Fibroblast of gingiva (primary cell): ENCODE measurements around the gene PCDHGB5.
"Not testable (repeated sequence)": the region's sequence is repeated elsewhere in the genome, so short reads cannot be mapped to it uniquely, and the experiment has no call there.

ENCODE experiments used
- DNase-seq: peaks from one replicate; pipeline ENCODE4 v3.0.0-alpha.2; 2011; ENCODE audit warnings: low read depth

The PCDHGB5 gene

DNA sequence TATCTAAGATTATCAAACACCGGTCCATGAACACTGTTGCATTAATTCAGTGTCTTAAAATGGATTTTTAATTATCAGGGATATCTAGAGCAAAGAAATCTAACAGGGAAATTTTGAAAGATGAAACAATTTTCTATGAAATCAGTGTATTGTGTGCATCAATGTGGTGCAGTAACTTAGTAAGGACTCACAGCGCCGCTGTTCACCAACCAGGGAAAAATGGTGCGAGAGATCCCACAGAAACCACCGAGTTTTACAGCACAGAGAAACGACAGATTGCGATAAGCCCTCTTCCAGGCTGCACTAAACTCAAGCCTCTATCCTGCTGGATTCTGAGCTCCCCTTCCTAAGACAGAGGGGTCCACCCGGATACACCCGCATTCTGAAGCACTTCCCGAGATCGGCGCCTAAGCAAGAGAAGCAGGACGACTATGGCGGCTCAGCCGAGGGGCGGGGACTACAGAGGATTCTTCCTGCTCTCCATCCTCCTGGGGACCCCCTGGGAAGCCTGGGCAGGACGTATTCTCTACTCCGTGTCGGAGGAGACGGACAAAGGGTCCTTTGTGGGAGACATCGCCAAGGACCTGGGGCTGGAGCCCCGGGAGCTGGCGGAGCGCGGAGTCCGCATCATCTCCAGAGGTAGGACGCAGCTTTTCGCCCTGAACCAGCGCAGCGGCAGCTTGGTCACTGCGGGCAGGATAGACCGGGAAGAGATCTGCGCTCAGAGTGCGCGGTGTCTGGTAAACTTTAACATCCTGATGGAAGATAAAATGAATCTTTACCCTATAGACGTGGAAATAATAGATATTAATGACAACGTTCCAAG, 15.1 kb upstream of the PCDHGB5 start, which contains the start of gene PCDHGA7:
TSS of gene PCDHGA7 (plus strand) at position 274 of the 826 bp plus-strand sequence. CDS start at position 432, 158 bp downstream.
- DNase-seq, result peak; percentile 17

DNA sequence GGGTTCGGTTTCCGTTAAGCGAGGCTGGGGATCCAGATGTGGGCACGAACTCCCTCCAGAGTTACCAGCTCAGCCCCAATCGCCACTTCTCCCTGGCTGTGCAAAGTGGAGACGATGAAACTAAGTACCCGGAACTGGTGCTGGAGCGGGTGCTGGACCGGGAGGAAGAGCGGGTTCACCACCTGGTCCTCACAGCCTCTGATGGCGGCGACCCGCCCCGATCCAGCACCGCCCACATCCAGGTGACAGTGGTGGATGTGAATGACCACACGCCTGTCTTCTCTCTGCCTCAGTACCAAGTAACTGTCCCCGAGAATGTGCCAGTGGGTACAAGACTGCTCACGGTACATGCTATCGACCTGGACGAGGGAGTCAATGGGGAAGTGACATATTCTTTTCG, 14.4 kb upstream of the PCDHGB5 start:
- DNase-seq, result no peak

DNA sequence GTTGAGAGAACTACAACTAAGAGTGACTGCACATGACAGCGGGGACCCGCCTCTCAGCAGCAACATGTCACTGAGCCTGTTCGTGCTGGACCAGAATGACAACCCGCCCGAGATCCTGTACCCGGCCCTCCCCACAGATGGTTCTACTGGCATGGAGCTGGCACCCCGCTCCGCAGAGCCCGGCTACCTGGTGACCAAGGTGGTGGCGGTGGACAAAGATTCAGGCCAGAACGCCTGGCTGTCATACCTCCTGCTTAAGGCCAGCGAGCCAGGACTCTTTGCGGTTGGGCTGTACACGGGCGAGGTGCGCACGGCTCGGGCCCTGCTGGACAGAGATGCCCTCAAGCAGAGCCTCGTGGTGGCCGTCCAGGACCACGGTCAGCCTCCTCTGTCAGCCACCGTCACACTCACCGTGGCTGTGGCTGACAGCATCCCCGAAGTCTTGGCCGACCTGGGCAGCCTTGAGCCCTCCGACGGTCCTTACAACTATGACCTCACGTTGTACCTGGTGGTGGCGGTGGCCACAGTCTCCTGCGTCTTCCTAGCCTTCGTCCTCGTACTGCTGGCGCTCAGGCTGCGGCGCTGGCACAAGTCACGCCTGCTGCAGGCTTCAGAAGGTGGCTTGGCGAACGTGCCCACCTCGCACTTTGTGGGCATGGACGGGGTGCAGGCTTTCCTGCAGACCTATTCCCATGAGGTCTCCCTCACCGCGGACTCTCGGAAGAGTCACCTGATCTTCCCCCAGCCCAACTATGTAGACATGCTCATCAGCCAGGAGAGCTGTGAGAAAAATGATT, 13.1 kb upstream of the PCDHGB5 start:
- DNase-seq, result no peak

DNA sequence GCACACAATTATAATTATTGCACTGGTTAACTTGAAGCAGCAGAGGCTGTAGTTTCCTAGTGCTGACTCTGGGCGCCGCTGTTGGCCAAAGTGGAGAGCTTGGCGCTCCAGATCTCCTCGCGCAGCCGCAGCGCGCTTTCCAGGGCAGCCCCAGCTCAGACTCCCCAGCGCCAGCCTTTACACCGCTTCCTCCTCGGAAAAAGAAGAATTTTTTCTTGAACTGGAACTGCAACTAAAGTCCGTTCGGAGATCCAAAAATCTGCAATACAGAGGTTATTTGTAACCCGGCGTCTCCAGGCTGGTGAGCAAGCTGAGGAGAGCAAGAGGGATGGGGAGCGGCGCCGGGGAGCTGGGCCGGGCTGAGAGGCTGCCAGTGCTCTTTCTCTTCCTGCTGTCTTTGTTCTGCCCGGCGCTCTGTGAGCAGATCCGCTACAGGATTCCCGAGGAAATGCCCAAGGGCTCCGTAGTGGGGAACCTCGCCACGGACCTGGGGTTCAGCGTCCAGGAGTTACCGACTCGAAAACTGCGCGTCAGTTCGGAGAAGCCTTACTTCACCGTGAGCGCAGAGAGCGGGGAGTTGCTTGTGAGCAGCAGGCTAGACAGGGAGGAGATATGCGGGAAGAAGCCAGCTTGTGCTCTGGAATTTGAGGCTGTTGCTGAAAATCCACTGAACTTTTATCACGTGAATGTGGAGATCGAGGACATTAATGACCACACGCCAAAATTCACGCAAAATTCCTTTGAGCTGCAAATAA, 10.0 kb upstream of the PCDHGB5 start, which contains the start of gene PCDHGB4:
TSS of gene PCDHGB4 (plus strand) at position 142 of the 755 bp plus-strand sequence. CDS start at position 329, 187 bp downstream.
- peak; percentile 13 for DNase-seq

DNA sequence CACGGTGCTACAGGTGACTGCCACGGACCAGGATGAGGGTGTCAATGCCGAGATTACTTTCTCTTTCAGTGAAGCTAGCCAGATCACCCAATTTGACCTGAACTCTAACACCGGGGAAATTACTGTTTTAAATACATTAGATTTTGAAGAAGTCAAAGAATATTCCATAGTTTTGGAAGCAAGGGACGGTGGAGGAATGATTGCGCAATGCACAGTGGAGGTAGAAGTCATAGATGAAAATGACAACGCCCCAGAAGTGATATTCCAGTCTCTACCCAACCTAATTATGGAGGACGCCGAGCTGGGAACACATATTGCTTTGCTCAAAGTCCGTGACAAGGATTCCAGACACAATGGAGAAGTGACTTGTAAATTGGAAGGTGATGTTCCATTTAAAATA, 9.1 kb upstream of the PCDHGB5 start:
- DNase-seq, result no peak

DNA sequence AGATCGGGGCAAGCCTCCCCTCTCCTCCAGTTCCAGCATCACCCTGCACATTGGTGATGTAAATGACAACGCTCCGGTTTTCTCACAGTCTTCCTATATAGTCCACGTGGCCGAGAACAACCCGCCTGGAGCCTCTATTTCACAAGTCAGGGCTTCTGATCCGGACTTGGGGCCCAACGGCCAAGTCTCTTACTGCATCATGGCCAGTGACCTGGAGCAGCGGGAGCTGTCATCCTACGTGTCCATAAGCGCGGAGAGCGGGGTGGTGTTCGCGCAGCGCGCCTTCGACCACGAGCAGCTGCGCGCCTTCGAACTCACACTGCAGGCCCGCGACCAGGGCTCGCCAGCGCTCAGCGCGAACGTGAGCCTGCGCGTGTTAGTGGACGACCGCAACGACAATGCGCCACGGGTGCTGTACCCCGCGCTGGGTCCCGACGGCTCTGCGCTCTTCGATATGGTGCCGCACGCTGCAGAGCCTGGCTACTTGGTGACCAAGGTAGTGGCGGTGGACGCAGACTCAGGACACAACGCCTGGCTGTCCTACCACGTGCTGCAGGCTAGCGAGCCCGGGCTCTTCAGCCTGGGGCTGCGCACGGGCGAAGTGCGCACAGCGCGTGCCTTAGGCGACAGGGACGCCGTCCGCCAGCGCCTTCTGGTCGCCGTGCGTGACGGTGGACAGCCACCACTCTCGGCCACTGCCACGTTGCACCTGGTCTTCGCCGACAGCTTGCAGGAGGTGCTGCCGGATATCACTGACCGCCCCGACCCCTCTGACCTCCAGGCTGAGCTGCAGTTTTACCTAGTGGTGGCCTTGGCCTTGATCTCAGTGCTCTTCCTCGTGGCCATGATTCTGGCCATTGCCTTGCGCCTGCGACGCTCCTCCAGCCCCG, 8.3 kb upstream of the PCDHGB5 start:
- DNase-seq, result no peak

DNA sequence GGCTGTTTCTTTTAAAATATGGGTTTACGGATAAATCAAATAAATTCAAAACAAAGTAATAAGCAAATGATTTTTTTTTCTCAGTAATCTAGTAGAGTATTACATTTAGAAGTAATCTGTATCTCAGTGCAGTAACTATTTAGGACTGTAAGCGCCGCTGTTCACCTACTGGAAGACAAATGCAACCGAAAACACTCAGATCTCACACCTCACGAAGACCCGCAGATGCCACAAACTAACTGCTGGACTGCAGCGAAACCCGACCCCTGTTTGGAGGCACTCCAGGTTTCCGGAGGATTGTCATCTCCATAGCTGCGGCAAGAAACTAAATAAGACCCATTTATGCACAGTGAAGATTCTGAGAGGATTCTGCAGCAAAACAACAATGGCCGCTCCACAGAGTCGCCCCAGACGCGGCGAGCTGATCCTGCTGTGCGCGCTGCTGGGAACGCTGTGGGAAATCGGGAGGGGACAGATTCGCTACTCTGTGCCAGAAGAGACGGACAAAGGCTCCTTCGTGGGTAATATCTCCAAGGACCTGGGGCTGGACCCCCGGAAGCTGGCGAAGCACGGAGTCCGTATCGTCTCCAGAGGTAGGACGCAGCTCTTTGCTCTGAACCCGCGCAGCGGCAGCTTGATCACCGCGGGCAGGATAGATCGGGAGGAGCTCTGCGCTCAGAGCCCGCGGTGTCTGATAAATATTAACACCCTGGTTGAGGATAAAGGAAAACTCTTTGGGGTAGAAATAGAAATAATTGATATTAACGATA, 5.1 kb upstream of the PCDHGB5 start, which contains the start of gene PCDHGA8:
TSS of gene PCDHGA8 (plus strand) at position 205 of the 770 bp plus-strand sequence. CDS start at position 386, 181 bp downstream.
- no peak for DNase-seq

DNA sequence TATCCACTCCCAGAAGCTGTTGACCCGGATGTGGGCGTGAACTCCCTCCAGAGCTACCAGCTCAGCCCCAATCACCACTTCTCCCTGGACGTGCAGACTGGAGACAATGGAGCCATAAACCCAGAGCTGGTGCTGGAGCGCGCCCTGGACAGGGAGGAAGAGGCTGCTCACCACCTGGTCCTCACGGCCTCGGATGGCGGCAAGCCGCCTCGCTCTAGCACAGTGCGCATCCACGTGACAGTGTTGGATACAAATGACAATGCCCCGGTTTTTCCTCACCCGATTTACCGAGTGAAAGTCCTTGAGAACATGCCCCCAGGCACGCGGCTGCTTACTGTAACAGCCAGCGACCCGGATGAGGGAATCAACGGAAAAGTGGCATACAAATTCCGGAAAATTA, 4.5 kb upstream of the PCDHGB5 start:
- DNase-seq, result no peak

DNA sequence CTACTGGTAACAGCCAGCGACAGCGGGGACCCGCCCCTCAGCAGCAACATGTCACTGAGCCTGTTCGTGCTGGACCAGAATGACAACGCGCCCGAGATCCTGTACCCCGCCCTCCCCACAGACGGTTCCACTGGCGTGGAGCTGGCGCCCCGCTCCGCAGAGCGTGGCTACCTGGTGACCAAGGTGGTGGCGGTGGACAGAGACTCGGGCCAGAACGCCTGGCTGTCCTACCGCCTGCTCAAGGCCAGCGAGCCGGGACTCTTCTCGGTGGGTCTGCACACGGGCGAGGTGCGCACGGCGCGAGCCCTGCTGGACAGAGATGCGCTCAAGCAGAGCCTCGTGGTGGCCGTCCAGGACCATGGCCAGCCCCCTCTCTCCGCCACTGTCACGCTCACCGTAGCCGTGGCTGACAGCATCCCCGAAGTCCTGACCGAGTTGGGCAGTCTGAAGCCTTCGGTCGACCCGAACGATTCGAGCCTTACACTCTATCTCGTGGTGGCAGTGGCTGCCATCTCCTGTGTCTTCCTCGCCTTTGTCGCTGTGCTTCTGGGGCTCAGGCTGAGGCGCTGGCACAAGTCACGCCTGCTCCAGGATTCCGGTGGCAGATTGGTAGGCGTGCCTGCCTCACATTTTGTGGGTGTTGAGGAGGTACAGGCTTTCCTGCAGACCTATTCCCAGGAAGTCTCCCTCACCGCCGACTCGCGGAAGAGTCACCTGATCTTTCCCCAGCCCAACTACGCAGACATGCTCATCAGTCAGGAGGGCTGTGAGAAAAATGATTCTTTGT, 3.2 kb upstream of the PCDHGB5 start:
- not testable (repeated sequence) for DNase-seq

DNA sequence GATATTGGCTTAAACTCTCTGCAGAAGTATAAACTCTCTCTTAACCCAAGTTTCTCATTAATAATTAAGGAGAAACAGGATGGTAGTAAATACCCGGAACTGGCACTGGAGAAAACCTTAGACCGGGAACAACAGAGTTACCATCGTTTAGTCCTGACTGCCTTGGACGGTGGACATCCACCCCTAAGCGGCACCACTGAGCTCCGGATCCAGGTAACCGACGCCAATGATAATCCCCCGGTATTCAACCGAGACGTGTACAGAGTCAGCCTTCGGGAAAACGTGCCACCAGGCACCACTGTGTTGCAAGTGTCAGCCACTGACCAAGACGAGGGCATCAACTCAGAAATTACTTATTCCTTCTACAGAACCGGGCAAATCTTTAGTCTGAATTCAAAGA, 861 bp downstream of the PCDHGB5 start:
- no peak for DNase-seq

DNA sequence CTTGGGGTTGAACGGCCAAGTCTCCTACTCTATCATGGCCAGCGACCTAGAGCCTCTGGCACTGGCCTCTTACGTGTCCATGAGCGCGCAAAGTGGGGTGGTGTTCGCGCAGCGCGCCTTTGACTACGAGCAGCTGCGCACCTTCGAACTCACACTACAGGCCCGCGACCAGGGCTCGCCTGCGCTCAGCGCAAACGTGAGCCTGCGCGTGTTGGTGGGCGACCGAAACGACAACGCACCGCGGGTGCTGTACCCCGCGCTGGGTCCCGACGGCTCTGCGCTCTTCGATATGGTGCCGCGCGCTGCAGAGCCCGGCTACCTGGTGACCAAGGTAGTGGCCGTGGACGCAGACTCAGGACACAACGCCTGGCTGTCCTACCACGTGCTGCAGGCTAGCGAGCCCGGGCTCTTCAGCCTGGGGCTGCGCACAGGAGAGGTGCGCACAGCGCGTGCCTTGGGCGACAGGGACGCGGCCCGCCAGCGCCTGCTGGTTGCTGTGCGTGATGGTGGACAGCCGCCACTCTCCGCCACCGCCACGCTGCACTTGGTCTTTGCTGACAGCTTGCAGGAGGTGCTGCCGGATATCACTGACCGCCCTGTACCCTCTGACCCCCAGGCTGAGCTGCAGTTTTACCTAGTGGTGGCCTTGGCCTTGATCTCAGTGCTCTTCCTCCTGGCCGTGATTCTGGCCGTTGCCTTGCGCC, 2.0 kb downstream of the PCDHGB5 start:
- no peak for DNase-seq

DNA sequence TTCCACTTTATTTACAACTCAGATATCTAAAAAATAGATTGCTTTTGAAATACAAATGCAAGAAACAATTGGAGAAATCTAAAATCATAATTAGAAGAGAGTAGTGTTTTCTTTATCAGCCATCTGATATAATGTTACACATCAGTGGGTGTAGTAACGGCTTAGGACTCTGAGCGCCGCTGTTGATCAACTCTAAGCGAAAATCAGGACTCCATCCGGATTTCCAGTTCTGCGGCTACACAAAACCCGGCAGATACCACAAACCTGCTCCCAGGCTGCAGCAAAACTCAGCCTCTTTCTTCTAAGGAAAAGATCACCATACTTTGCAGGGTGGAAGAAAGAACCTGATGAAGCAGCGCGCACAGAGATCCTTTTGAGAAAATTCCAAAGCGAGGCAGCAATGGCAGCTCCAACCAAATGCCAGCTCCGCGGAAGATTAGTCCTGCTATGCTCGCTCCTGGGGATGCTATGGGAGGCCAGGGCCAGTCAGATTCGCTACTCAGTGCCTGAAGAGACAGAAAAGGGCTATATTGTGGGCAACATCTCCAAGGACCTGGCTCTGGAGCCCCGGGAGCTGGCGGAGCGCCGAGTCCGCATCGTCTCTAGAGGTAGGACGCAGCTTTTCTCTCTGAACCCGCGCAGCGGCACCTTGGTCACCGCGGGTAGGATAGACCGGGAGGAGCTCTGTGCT, 5.0 kb downstream of the PCDHGB5 start, which contains the start of gene PCDHGA9:
TSS of gene PCDHGA9 (plus strand) at position 226 of the 691 bp plus-strand sequence. CDS start at position 401, 175 bp downstream.
- no peak for DNase-seq

DNA sequence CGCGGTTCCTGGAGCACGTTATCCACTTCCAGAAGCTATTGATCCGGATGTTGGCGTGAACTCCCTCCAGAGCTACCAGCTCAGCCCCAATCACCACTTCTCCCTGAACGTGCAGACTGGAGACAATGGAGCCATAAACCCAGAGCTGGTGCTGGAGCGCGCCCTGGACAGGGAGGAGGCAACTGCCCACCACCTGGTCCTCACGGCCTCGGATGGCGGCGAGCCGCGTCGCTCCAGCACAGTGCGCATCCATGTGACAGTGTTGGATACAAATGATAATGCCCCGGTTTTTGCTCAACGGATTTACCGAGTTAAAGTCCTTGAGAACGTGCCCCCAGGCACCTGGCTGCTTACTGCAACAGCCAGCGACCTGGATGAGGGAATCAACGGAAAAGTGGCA, 5.6 kb downstream of the PCDHGB5 start:
- DNase-seq, result no peak

DNA sequence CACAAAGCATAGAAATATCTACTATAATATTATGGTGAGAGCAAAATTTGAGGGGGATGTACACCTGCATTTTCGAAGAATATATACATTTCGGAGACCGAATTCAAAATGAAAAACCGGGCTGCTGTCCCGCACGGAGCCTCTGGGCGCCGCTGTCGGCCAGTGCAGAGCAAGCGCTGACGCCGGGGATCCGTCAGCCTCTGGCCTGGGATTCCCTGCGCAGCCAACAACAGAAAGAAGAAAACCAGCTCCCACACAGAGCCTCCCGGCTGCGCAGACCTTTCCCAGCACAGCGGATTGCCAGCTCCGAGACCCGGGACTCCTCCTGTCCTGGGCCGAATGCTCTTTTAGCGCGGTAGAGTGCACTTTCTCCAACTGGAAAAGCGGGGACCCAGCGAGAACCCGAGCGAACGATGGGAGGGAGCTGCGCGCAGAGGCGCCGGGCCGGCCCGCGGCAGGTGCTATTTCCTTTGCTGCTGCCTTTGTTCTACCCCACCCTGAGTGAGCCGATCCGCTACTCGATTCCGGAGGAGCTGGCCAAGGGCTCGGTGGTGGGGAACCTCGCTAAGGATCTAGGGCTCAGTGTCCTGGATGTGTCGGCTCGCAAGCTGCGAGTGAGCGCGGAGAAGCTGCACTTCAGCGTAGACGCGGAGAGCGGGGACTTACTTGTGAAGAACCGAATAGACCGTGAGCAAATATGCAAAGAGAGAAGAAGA, 10.2 kb downstream of the PCDHGB5 start, which contains the start of gene PCDHGB6:
TSS of gene PCDHGB6 (plus strand) at position 232 of the 716 bp plus-strand sequence. CDS start at position 414, 182 bp downstream.
- DNase-seq, result peak; percentile 26

DNA sequence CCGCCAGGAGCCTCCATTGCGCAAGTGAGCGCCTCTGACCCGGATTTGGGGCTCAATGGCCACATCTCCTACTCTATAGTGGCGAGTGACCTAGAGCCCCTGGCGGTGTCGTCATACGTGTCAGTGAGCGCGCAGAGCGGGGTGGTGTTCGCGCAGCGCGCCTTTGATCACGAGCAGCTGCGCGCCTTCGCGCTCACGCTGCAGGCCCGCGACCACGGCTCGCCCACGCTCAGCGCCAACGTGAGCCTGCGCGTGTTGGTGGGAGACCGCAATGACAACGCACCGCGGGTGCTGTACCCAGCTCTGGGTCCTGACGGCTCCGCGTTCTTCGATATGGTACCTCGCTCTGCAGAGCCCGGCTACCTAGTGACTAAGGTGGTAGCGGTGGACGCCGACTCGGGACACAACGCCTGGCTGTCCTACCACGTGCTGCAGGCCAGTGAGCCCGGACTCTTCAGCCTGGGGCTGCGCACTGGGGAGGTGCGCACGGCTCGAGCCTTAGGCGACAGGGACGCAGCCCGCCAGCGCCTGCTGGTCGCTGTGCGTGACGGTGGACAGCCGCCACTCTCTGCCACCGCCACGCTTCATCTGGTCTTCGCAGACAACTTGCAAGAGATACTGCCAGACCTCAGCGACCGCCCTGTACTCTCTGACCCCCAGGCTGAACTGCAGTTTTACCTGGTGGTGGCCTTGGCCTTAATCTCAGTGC, 12.0 kb downstream of the PCDHGB5 start:
- no peak for DNase-seq

DNA sequence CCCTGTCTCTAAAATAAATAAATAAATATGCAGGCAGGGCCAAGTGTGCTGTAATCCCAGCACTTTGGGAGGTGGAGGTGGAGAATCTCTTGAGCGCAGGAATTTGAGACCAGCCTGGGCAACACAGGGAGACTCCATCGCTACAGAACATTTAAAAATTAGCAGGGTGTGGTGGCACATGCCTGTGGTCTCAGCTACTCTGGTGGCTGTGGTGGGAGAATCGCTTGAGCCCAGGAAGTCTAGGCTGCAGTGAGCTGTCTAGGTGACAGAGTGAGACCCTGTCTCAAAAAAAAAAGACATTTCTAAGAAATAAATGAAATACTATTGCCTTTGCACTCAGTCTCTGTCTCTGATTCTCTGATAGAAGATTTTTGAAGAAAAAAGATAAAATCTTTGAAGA, 13.8 kb downstream of the PCDHGB5 start:
- DNase-seq, result no peak
